ENCODE results near the gene THBS2. TPM values are rescaled to one million over a fixed set of nuclear protein-coding genes. Genes with fewer than 3 reads are reported as not detected.

Gene THBS2
- total and polyA plus RNA-seq, 2 of the 8 experiments (the other 6 are each of a cell fraction or from before 2014, with no cell fraction given), result 11.0 to 22.5 TPM

GRCh38 chr6:169194737-169195136 lies 58.9 kb downstream of the THBS2 start:
- no peak overlapping the region for H3K14ac ChIP-seq (ENCODE audit: insufficient read length)
- 92% methylated on average over 2 of the region's 2 CpGs; no CpG with 5 or more reads in 1 of the 2 experiments for WGBS, 2 experiments (ENCODE audit: extremely low coverage in 1 of 2, insufficient coverage in 1 of 2, insufficient read length in 1 of 2, insufficient replicate concordance in 2 of 2, low coverage in 1 of 2, low lambda C conversion rate in 2 of 2, missing lambda C conversion rate in 1 of 2)
- TF ChIP-seq PHF8 (conservative IDR thresholded peaks at IDR 0.05; ENCODE audit: low read depth, low read length) (no peak), JUN (IDR thresholded peaks at IDR 0.05; ENCODE audit: low read depth, low read length) (no peak), TBP (IDR thresholded peaks at IDR 0.05; ENCODE audit: low read depth, low read length) (no peak), TAF1 (IDR thresholded peaks at IDR 0.05; ENCODE audit: low read depth, low read length) (no peak), CTCF (IDR thresholded peaks at IDR 0.05; ENCODE audit: control extremely low read depth in 1 of 3, insufficient read depth in 1 of 3, low read depth in 1 of 3, low read length in 3 of 3) (no peak), RBBP5 (IDR thresholded peaks at IDR 0.05; ENCODE audit: borderline replicate concordance, low read depth, low read length) (no peak), TEAD4 (IDR thresholded peaks at IDR 0.05; ENCODE audit: low read depth, low read length) (no peak), BRCA1 (IDR thresholded peaks at IDR 0.05; ENCODE audit: low read depth, low read length) (no peak), SP4 (IDR thresholded peaks at IDR 0.05; ENCODE audit: low read length) (no peak), KDM1A (IDR thresholded peaks at IDR 0.05; ENCODE audit: borderline replicate concordance, low read length) (no peak), GTF2F1 (IDR thresholded peaks at IDR 0.05; ENCODE audit: borderline replicate concordance, low read depth, low read length) (no peak), RFX5 (IDR thresholded peaks at IDR 0.05; ENCODE audit: borderline replicate concordance, low read depth, low read length) (no peak), CEBPB (IDR thresholded peaks at IDR 0.05; ENCODE audit: low read depth, low read length) (no peak)

More at GRCh38 chr6:169194737-169195136, 58.9 kb downstream of the THBS2 start:
- Histone ChIP-seq H3K9me3 (ENCODE audit: insufficient read depth in 2 of 2, low read depth in 1 of 2, low read length in 1 of 2) (no peaks in the 10 kb centered on the region; a peak in 1 of 4 replicates), H3K9ac (replicated peaks in 1 of 4; ENCODE audit: extremely low read depth in 1 of 4, low read depth in 3 of 4, low read length in 3 of 4) (no peak overlapping the region), H3K23me2 (ENCODE audit: low read depth, low read length) (no peaks in the 10 kb centered on the region), H2BK20ac (ENCODE audit: low read length) (no peak overlapping the region), H2AFZ (ENCODE audit: low read length) (no peak overlapping the region), H3K79me1 (ENCODE audit: low read depth, low read length) (no peaks in the 10 kb centered on the region), H3K18ac (ENCODE audit: extremely low read depth, low read length) (no peak overlapping the region), H3K79me2 (ENCODE audit: control insufficient read depth in 1 of 2, insufficient read depth in 2 of 2, low read length in 2 of 2) (no peaks in the 10 kb centered on the region), H2BK5ac (ENCODE audit: low read depth, low read length) (no peak overlapping the region), H3K4me1 (replicated peaks in 1 of 4; ENCODE audit: control insufficient read depth in 3 of 4, insufficient read depth in 4 of 4, low read length in 3 of 4) (0 out of 7 replicates have a peak, but pooled peaks cover 0 to 2% (median 0%) of the 10 kb centered on the region in 4 experiments), H2AK5ac (ENCODE audit: low read depth, low read length) (no peak overlapping the region), H2BK120ac (replicated peaks; ENCODE audit: low read depth, low read length) (no peak overlapping the region), H2BK15ac (ENCODE audit: low read length) (no peak overlapping the region), H3K4ac (replicated peaks; ENCODE audit: insufficient read length, low read depth, low read length) (no peak overlapping the region), H3K4me2 (ENCODE audit: insufficient read depth in 1 of 2, low read depth in 2 of 2, low read length in 2 of 2) (no peak overlapping the region), H3K36me3 (ENCODE audit: control insufficient read depth in 2 of 4, insufficient read depth in 4 of 4, low read length in 3 of 4) (no peaks in the 10 kb centered on the region), H3K4me3 (ENCODE audit: extremely low read depth in 1 of 4, insufficient read depth in 2 of 4, low read depth in 3 of 4, low read length in 4 of 4) (no peak overlapping the region), H3K27ac (ENCODE audit: low read depth, low read length) (no peak overlapping the region), H4K5ac (ENCODE audit: insufficient read length, low read depth, low read length) (no peak overlapping the region), H4K8ac (ENCODE audit: extremely low read depth, insufficient read depth, low read length) (no peak overlapping the region), H3K56ac (replicated peaks; ENCODE audit: insufficient read length, low read depth, low read length) (no peak overlapping the region), H4K91ac (replicated peaks; ENCODE audit: insufficient read length, low read length) (no peak overlapping the region), H2BK12ac (ENCODE audit: low read depth, low read length) (no peak overlapping the region), H4K20me1 (replicated peaks in 1 of 2; ENCODE audit: control insufficient read depth in 1 of 2, insufficient read depth in 2 of 2, low read length in 2 of 2) (no peaks in the 10 kb centered on the region), H3K27me3 (replicated peaks in 1 of 4; ENCODE audit: control insufficient read depth in 3 of 4, extremely low read depth in 1 of 4, insufficient read depth in 3 of 4, low read length in 3 of 4) (no peaks in the 10 kb centered on the region), H3K23ac (ENCODE audit: insufficient read length) (no peak overlapping the region)
- POLR2A ChIA-PET (ENCODE audit: partially characterized antibody), result no interaction called here
- no peak for DNase-seq (ENCODE audit: low read depth in 1 of 2, low spot score in 2 of 2)
- FAIRE-seq, result no peak
- CTCF ChIA-PET (ENCODE audit: partially characterized antibody), result interaction anchor here (0.7 kb wide), 1 partner anchor 11 kb away, joined by 3 read pairs; no protein-coding TSS in a partner anchor

Measured in H1 (cell line).